GM06990 (cell line): ENCODE data around the gene KLHL3.

Source experiments
- DNase-seq: peaks from one replicate; pipeline ENCODE4 v3.0.0-alpha.2; 2011; ENCODE audit not compliant: insufficient read length; ENCODE audit errors: extremely low read depth
- H3K27me3 ChIP-seq: replicated peaks from 2 replicates; pipeline ENCODE4 v1.6.0; 2011; ENCODE audit warnings: low read length; ENCODE audit not compliant: control insufficient read depth, insufficient read depth
- H3K36me3 ChIP-seq: 2 replicates; pipeline ENCODE4 v1.5.1; 2011; ENCODE audit warnings: low read length; ENCODE audit not compliant: control insufficient read depth, insufficient read depth
- H3K4me3 ChIP-seq: replicated peaks from 2 replicates; pipeline ENCODE4 v1.5.1; 2011; ENCODE audit warnings: low read depth, mild to moderate bottlenecking, control low read depth, low read length
- TF ChIP-seq, protein P1 (sequence below): IDR thresholded peaks from 2 replicates; pipeline ENCODE4 v1.5.1; 2011; ENCODE audit warnings: low read length, control low read depth, mild to moderate bottlenecking, inconsistent platforms; ENCODE audit not compliant: insufficient read depth, poor library complexity, severe bottlenecking

The KLHL3 gene

DNA sequence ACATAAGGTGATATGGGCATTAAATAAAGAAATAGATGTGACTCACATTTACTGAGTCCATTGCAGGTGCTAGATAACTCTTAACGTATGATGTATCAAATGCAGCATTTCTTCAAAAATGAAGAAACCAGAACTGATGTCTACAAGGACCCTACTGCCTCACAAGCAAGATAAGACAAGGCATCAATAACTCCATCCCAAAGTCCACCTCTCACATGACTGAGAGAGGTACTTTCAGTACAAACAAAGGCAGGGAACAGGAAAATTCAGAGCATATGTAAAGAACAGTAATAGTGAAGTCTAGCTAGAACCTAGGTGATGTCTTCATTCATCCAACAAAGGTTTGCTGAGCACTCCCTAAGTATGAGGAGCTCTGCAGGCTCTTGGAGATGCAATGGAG lies 54.7 kb downstream of the KLHL3 start:
- DNase-seq, result no peak
- TF ChIP-seq, protein P1, sequence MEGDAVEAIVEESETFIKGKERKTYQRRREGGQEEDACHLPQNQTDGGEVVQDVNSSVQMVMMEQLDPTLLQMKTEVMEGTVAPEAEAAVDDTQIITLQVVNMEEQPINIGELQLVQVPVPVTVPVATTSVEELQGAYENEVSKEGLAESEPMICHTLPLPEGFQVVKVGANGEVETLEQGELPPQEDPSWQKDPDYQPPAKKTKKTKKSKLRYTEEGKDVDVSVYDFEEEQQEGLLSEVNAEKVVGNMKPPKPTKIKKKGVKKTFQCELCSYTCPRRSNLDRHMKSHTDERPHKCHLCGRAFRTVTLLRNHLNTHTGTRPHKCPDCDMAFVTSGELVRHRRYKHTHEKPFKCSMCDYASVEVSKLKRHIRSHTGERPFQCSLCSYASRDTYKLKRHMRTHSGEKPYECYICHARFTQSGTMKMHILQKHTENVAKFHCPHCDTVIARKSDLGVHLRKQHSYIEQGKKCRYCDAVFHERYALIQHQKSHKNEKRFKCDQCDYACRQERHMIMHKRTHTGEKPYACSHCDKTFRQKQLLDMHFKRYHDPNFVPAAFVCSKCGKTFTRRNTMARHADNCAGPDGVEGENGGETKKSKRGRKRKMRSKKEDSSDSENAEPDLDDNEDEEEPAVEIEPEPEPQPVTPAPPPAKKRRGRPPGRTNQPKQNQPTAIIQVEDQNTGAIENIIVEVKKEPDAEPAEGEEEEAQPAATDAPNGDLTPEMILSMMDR, result no peak

DNA sequence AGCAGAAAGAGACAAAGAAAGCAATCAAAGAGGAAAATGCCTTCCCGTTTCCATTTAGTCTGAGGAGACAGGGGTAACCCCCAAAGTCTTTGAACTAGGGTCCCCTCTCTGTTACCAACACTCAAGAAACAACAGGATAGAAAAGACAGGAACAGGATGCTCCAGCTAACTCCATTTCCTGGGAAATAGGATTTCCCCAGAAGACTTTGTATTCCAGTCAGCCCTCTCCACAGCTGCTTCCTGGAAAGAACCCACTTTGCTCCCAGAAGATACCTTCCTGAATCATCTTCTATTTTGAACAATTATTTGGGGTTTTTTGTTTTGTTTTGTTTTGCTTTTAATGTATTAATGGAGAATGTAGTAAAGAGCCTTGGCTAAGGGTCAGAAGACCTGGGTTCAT lies 56.0 kb downstream of the KLHL3 start:
- DNase-seq, result no peak
- Histone ChIP-seq H3K4me3 (no peak overlapping the region), H3K27me3 (no peaks in the 10 kb centered on the region), H3K36me3 (no peaks in the 10 kb centered on the region; the same call in 1 of the 2 replicates)
- TF ChIP-seq, protein P1, result no peak

More for the DNA sequence above, 54.7 kb downstream of the KLHL3 start:
- Histone ChIP-seq H3K36me3 (no peaks in the 10 kb centered on the region; the same call in 1 of the 2 replicates), H3K27me3 (no peaks in the 10 kb centered on the region), H3K4me3 (no peak overlapping the region)

- no peak for DNase-seq
- no peaks in the 10 kb centered on the region for H3K36me3 ChIP-seq
- H3K27me3 ChIP-seq, result no peaks in the 10 kb centered on the region
- TF ChIP-seq, protein P1, result no peak
- no peak overlapping the region for H3K4me3 ChIP-seq
These were observed 56.7 kb downstream of the KLHL3 start for GRCh38 chr5:137679195-137679594.

DNA sequence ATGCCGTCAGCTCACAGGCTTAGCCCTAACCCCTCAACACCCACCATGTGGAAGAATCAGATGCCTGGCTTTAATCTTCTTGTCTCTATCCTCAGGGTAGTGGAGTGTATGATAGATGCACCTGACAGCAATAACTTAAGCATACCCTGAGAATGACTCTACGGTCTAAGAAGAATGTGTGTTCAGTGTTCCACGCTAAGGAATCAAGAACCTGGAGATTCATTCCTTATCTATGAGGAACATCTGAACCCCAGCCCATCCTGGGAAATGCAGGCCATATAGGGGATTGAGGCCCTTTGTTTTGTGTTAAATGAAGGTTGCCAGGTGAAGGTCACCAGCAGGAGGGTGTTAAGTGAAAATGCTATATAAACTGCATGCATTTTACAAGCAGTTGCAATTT lies 63.0 kb downstream of the KLHL3 start:
- Histone ChIP-seq H3K4me3 (no peak overlapping the region), H3K27me3 (no peaks in the 10 kb centered on the region), H3K36me3 (no peaks in the 10 kb centered on the region)
- TF ChIP-seq, protein P1, result no peak
- no peak for DNase-seq

- H3K4me3 ChIP-seq, result no peak overlapping the region
- no peak for DNase-seq
- TF ChIP-seq, protein P1, result no peak
- H3K36me3 ChIP-seq, result no peaks in the 10 kb centered on the region
- H3K27me3 ChIP-seq, result no peaks in the 10 kb centered on the region
These were observed 63.9 kb downstream of the KLHL3 start for GRCh38 chr5:137672001-137672400.

DNA sequence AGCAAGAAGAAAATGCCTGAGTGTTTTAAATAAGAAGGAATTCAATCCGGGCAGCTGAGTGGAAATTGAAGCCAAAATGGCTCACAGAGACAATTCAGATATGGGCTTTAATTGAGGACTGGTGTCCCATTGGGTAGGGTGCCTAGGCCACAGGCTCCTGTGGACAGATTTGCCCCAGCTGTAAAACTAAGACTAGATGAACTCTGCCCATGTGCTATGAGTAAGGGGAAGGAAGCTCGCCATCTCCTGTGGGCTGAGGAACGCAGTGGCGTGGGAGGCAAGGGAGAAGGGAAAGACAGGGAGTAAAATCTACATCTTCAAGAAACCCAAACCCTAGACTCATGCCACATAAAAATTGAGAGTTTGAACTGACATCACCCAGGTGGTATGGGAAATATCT lies 66.1 kb downstream of the KLHL3 start:
- DNase-seq, result no peak
- TF ChIP-seq, protein P1, result no peak
- Histone ChIP-seq H3K4me3 (no peak overlapping the region), H3K36me3 (no peaks in the 10 kb centered on the region), H3K27me3 (no peaks in the 10 kb centered on the region)
